ENCODE results near the gene EZH1.
A peak's percentile ranks its signal among the peaks of the same experiment; 100 is the strongest.

EZH1 gene

GRCh38 chr17:42682722-42683403 lies 62.0 kb downstream of the EZH1 start:
- no peak for DNase-seq (ENCODE audit: low spot score)

DNA sequence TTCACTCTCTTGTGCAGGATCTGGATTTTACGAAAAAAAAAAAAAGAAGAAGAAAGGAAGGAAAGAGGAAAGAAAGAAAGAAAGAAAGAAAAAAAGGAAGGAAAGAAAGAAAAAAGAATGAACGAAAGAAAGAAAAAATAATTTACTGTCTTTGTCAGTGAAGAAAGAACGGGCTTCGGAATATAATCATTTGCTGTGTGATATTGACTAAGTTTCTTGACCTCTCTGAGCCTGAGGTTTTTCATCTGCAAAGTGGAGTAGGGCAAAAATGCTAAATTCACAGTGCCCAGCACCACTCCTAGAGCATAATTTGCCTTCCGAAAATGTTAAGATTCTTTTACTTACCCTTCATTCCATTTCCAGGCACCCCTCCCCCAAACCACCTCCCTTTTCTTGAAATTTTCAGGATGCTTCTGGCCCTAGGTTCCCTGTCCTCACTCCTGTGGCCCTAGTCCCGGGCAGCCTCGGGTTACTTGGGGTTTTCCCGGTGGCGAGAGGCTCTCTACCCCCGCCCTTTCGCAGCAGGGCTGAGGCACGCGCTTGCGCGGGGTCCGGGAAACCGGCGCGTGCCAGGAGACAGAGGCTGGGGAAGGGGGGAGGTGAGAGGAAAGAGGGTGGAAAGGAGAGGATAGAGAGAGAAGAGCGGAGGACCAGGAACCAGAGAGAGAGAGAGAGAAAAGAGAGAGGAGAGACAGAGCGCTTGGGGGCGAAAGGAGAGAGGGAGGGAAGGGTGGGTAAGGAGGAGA lies 62.7 kb downstream of the EZH1 start, which contains the start of gene CNTNAP1:
Gene CNTNAP1 (plus strand): TSS at position 556 of the 746 bp plus-strand sequence. CDS start 299 bp downstream, outside the sequence.
- DNase-seq (ENCODE audit: low spot score), result no peak

DNA sequence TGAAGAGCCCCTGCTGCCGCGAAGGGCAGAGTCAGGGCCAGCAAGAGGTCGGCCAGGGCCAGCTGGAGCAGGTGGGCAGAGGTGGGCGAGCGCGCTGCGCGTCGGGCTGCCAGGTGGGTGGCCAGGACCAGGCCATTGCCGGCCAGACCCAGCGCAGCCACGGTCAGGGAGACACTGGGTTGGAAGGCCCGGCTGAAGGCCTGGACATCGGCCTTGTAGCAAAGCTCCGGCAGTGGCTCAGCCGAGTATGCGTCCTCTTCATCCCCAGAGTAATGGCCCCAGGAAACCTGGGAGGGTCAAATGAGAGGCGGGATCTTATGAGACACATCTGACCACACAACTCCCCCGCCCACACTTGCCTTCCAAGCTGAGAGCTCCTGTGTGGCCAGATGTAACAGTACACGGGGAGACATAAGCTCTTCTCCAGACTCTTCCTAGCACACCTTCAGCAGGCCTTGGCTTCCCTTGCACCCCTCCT lies 64.5 kb downstream of the EZH1 start:
- DNase-seq (ENCODE audit: low spot score), result no peak

DNA sequence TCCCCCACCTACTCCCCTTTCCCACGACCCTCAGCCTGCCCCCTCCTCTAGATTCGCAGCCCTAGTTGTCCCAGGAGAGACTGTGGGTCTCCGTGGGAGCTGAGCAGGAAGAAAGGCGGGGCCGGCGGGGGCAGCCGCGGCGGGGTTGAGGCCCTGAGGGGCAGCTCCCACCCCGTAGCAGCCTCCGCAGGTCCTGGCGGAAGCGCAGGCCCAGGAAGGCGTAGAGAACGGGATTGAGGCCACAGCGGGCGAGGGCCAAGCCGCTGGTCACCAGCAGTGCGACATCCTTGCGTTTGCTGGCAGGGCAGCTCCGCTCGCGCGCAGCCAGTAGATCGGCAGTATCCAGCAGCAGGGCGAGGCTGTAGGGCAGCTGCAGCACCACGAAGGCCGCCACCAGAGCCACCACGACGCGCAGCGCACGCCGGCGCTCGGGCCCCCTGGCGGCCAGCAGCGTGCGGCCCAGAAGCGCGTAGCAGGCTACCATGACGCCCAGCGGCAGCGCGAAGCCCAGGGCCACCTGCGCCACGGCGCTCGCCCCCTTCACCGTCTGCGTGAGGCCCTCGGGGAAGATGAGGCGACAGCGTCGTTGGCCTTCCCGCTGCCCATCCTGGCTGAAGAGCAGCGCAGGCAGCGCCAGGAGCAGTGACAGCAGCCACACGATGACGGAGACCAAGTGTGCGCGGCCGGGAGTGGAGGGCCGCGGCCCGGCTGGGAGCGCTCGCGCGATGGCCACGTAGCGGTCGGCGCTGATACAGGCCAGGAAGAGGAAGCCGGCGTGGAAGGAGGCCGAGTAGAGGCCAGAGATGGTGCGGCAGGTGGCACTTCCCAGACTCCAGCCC lies 65.1 kb downstream of the EZH1 start:
- DNase-seq (ENCODE audit: low spot score), result peak; percentile 69

- DNase-seq (ENCODE audit: low spot score), result peak; percentile 23
Observed at GRCh38 chr17:42678951-42679491, 65.8 kb downstream of the EZH1 start.

- DNase-seq (ENCODE audit: low spot score), result peak; percentile 59
Observed at GRCh38 chr17:42677921-42678781, 66.7 kb downstream of the EZH1 start.

GRCh38 chr17:42677012-42677857 lies 67.6 kb downstream of the EZH1 start:
- DNase-seq (ENCODE audit: low spot score), result peak; percentile 96

DNA sequence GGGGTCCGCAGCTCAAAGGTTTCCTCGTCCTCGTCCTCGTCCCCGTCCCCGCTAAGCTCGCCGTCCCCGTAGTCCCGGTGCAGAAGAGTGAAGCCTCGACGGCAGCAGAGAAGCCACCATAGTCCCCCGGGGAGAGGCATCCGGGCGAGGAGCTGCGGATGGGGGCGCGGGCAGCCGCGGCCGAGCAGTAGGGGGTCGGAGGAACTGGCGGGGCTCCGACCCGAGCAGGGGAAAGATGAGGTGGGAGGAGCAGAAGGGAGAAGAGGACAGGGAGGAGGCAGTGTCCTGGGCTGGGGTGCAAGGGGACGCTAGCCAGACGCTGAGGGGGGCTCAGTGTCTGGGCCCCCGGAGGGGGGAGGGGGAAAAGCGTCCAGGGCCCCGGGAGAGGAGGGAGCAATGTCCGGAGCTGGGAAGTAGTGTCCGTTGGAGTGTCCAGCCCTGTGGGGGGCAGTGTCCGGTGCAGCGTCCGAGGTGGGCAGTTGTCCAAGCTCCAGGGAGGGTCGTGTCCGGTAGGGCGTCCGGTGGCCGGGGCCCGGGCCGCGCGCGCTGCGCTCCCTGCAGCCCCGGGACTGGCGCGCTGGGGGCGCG lies 68.3 kb downstream of the EZH1 start, which contains the start of gene PLEKHH3:
Gene PLEKHH3 (minus strand): TSS at position 571 of the 588 bp plus-strand sequence. CDS start 431 bp downstream, at position 140.
- DNase-seq (ENCODE audit: low spot score), result no peak

DNA sequence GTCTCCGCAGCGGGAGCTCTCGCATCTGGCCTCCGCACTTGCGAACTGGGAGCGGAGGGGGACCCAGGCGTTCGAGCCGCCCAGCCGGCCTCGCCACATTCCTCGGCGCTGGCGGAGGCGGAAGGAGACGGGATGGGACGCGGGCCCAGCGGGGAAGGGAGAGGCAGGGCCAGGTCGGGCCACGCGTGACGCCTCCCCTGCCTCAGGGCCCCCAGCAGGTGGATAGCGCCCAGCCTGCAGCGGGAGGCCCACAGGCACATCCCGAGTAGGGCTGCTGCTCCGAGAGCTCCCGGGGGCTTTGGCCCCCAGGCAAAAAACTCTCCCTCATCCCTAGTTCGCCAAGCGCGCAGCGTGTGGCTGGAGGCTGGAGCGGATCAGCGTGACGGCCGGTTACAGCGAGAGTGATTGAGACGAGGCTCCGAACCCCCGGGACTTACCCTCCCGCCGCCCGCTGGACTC lies 68.8 kb downstream of the EZH1 start:
- DNase-seq (ENCODE audit: low spot score), result no peak

DNA sequence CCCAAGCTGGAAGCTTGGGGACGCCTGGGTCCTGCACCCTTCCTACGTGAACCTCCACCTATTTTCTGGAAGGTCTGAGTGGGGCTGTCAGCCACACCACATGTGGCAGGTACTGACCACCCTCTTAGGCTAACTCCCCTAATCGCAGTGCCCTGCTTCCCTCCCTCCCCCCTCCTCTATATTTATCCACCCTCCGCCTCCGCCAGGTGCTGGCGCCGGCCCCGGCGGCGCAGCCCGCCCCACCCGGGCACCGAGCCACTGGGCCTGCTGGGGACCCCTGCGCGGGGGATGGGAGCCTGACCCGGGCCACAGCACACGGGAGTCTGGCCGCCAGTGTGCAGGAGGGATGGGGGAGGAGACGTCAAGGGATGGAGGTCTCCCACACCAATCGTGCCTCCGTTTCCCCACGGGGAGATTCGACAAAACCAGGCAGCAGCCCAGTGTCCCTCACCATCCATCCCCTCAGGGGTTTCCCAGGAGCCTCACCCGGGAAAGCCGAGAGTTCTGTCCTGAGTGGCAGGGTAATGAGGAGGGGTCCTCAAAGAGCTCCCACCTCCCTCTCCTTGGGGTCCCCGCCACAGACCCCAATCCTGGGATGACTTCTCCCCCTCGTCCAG lies 69.4 kb downstream of the EZH1 start:
- no peak for DNase-seq (ENCODE audit: low spot score)

- DNase-seq (ENCODE audit: low spot score), result no peak
Observed at GRCh38 chr17:42674755-42675347, 70.0 kb downstream of the EZH1 start.

DNA sequence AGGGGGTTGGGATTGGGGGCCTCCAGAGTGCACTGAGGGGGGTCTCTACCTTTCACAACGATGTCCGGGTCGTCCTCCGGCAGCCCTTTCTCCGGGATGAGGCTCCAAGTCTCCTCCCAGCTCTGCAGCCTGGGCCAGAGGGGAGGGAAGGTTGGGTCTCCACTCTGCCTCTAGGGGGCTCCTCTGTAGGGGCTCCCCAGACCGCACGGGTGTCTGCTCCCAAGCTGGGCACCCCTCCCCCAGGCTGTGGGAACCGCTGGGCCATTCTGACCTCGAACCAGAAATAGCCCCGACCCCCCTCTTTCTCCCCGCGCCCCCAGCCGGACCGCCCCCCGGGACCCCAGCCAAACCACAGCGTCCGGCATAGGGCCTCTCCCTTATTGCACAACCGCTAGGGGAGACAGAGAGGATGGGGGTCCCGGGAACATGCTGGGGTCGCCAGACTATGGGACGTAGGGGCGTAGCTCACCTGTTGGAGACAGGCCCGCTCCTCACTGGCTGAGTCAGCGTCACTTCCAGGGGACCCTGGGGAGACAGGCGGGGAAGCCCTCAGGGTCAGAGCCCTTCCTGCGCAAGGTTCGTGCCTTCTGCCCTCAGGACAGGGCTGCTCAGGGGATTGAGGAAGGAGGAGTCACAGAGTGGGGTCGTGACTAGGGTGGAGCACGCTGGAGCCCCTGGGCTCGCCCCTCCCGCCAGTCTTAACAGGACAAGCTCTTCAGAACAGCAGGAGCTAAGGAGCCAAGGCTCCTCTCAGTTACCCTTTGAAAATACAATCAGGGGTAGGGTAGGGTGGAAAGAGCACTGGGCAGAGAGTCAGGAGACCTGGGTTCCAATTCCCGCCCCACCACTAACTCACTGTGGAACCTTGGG lies 70.7 kb downstream of the EZH1 start:
- no peak for DNase-seq (ENCODE audit: low spot score)

DNA sequence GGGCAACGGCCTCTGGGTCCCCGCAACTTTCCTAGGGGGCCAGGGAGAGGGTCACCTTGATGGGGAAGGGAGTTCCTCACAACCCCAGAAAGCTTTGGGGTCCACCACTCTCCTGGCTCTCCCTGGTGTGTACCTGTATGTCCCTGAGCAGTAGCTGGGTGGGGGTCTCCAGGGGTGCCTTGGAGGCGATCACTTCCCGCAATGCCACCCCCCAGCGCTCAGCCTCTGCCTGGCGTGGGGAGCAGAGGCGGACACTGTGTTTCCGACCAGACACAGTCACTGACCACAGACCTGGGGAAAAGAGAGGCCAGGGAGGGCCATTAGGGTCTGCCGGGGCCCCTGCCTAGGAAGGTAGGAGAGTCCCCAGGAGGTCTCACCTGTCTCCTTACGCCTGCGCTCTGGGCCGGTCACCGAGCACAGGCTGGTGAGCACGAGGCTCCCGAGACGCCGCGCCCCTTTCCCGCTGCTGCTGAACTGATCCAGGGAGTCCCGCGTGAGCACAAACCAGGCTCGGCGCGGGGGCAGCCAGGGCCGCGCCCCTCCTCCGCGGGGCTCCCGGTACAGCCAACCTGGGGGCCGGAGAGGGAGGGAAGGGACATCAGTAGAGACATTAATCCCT lies 71.5 kb downstream of the EZH1 start:
- DNase-seq (ENCODE audit: low spot score), result no peak

DNA sequence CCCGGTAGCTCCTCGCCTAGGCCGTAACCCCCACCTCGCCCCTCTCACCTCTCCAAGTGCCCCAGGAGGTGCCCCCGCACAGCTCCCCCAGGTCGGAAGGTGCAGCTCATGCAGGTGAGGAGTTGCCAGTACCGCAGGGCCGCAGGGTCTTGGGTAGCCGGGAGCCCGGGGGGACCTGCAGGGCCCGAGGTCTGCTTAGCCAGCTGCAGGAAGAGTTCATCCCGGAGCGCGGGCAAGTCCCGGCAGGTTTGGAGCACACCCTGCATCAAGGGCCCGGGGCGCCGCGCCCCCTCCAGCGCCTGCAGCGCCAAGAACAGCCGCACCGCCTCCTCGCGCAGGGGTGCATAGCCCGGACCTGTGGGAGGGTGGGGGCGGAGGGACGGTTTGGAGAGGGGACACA lies 72.8 kb downstream of the EZH1 start:
- no peak for DNase-seq (ENCODE audit: low spot score)

- no peak for DNase-seq (ENCODE audit: low spot score)
Observed at GRCh38 chr17:42670789-42671657, 73.8 kb downstream of the EZH1 start.
